Neuronal stem cell (in vitro differentiated cells): ENCODE data around the gene PDC.

Experiments
- DNase-seq: peaks from one replicate; pipeline ENCODE4 v3.0.0-alpha.2; 2013; ENCODE audit warnings: low spot score
- H2AFZ ChIP-seq: one replicate; pipeline ENCODE4 v1.6.1; 2013; ENCODE audit warnings: mild to moderate bottlenecking, low read length, inconsistent platforms
- H2AK5ac ChIP-seq: 2 replicates; pipeline ENCODE4 v1.6.1; 2013; ENCODE audit warnings: low read depth, mild to moderate bottlenecking, inconsistent platforms, low read length, moderate library complexity, mixed read lengths
- H2BK120ac ChIP-seq: 2 replicates; pipeline ENCODE4 v1.6.1; 2013; ENCODE audit warnings: low read depth, mild to moderate bottlenecking, inconsistent platforms, low read length, moderate library complexity, mixed read lengths
- H2BK12ac ChIP-seq: one replicate; pipeline ENCODE4 v1.6.1; 2013; ENCODE audit warnings: low read length, inconsistent platforms
- H2BK15ac ChIP-seq: 2 replicates; pipeline ENCODE4 v1.6.1; 2013; ENCODE audit warnings: mild to moderate bottlenecking, low read length, inconsistent platforms, mixed read lengths
- H2BK5ac ChIP-seq: one replicate; pipeline ENCODE4 v1.6.1; 2013; ENCODE audit warnings: inconsistent platforms, mild to moderate bottlenecking, low read length, moderate library complexity
- H3K14ac ChIP-seq: one replicate; pipeline ENCODE4 v1.6.1; 2013; ENCODE audit warnings: low read length, inconsistent platforms
- H3K18ac ChIP-seq: 2 replicates; pipeline ENCODE4 v1.6.1; 2013; ENCODE audit warnings: low read length, inconsistent platforms
- H3K23ac ChIP-seq: 2 replicates; pipeline ENCODE4 v1.6.1; 2013; ENCODE audit warnings: low read depth, mild to moderate bottlenecking, mixed read lengths, low read length, inconsistent platforms; ENCODE audit not compliant: poor library complexity
- H3K27ac ChIP-seq: replicated peaks from 3 replicates; pipeline ENCODE4 v1.5.1; 2013; ENCODE audit warnings: low read length, inconsistent platforms
- H3K27me3 ChIP-seq, 3 experiments: 2 replicates each; pipeline ENCODE4 v1.6.1; 2013; ENCODE audit warnings: low read length in 3 of 3, mild to moderate bottlenecking in 2 of 3, inconsistent platforms in 1 of 3, low read depth in 1 of 3, mixed read lengths in 1 of 3, moderate library complexity in 1 of 3; ENCODE audit not compliant: control insufficient read depth in 3 of 3, insufficient read depth in 3 of 3
- H3K36me3 ChIP-seq, 2 donors: replicated peaks in 1 of 2; 2 replicates each; pipeline ENCODE4 v1.6.1; 2013; ENCODE audit warnings: low read length in 2 of 2; ENCODE audit not compliant: control insufficient read depth in 2 of 2, insufficient read depth in 2 of 2
- H3K4ac ChIP-seq: 2 replicates; pipeline ENCODE4 v1.6.1; 2013; ENCODE audit warnings: inconsistent platforms, mild to moderate bottlenecking, low read length, moderate library complexity
- H3K4me1 ChIP-seq, 2 donors: 1 replicate in 1 of 2; 2 replicates in 1 of 2; pipeline ENCODE4 v1.6.1; 2013; ENCODE audit warnings: low read length in 2 of 2, low read depth in 1 of 2; ENCODE audit not compliant: control insufficient read depth in 2 of 2, insufficient read depth in 1 of 2
- H3K4me2 ChIP-seq: one replicate; pipeline ENCODE4 v1.6.1; 2013; ENCODE audit warnings: mild to moderate bottlenecking, low read length, inconsistent platforms; ENCODE audit not compliant: insufficient read depth, poor library complexity, severe bottlenecking
- H3K4me3 ChIP-seq, 2 donors: 2 replicates each; pipeline ENCODE4 v1.5.1; 2013; ENCODE audit warnings: low read length in 2 of 2, mild to moderate bottlenecking in 2 of 2, inconsistent platforms in 1 of 2, moderate library complexity in 1 of 2
- H3K79me1 ChIP-seq: one replicate; pipeline ENCODE4 v1.6.1; 2013; ENCODE audit warnings: low read depth, mild to moderate bottlenecking, inconsistent platforms, low read length, moderate library complexity
- H3K9ac ChIP-seq: one replicate; pipeline ENCODE4 v1.6.1; 2013; ENCODE audit warnings: mild to moderate bottlenecking, low read depth, low read length, inconsistent platforms; ENCODE audit not compliant: poor library complexity
- H3K9me3 ChIP-seq, 2 donors: replicated peaks in 1 of 2; 2 replicates each; pipeline versions ENCODE3 to v1.6.1; 2013; ENCODE audit warnings: low read length in 2 of 2, mild to moderate bottlenecking in 2 of 2, inconsistent platforms in 1 of 2, low read depth in 1 of 2, mixed read lengths in 1 of 2, moderate library complexity in 1 of 2; ENCODE audit not compliant: control insufficient read depth in 2 of 2, insufficient read depth in 1 of 2
- H4K8ac ChIP-seq: one replicate; pipeline ENCODE4 v1.6.1; 2013; ENCODE audit warnings: low read depth, mild to moderate bottlenecking, inconsistent platforms, low read length, moderate library complexity
- H4K91ac ChIP-seq: one replicate; pipeline ENCODE4 v1.6.1; 2013; ENCODE audit warnings: low read length, low read depth, mild to moderate bottlenecking, inconsistent platforms; ENCODE audit not compliant: poor library complexity
- WGBS, 2 donors: extraction: QIAGEN DNeasy Blood & Tissue Kit; methylation state at CpG; one replicate each; pipeline ENCODE4 v1.1.7; 2013; ENCODE audit warnings: missing lambda C conversion rate in 2 of 2, mixed read lengths in 1 of 2; ENCODE audit not compliant: insufficient read length in 2 of 2, insufficient replicate concordance in 1 of 2; ENCODE audit errors: extremely low coverage in 2 of 2; 5-methylcytosine and 5-hydroxymethylcytosine counted together

PDC gene

GRCh38 chr1:186499571-186499970 lies 38.7 kb upstream of the PDC start:
- Histone ChIP-seq H3K27ac (peak overlapping the region; percentile 54), H4K8ac (no peak overlapping the region), H4K91ac (no peak overlapping the region), H2BK12ac (no peak overlapping the region), H2BK5ac (no peak overlapping the region), H3K4ac (no peak overlapping the region), H2BK120ac (no peak overlapping the region), H3K18ac (no peak overlapping the region), H3K4me1 (peaks cover 0 to 1% of the 10 kb centered on the region in 2 donors), H3K9me3 (peaks cover 0 to 1% of the 10 kb centered on the region in 2 donors), H3K4me3 (no peak overlapping the region), H3K4me2 (no peak overlapping the region), H3K79me1 (no peaks in the 10 kb centered on the region), H2AK5ac (no peak overlapping the region), H2AFZ (no peak overlapping the region), H3K23ac (no peak overlapping the region), H3K36me3 (no peaks in the 10 kb centered on the region), H3K9ac (no peak overlapping the region), H3K27me3 (no peaks in the 10 kb centered on the region), H2BK15ac (no peak overlapping the region), H3K14ac (no peak overlapping the region)
- DNase-seq = peak; percentile 1
- WGBS, 2 donors = no CpG with 5 or more reads among the region's 1 CpG

GRCh38 chr1:186498695-186499389 lies 37.9 kb upstream of the PDC start:
- Histone ChIP-seq H3K27me3 (no peaks in the 10 kb centered on the region), H2AFZ (no peak overlapping the region), H2AK5ac (no peak overlapping the region), H3K4ac (no peak overlapping the region), H3K4me1 (peaks cover 0 to 1% of the 10 kb centered on the region in 2 donors), H3K4me3 (no peak overlapping the region), H3K79me1 (no peaks in the 10 kb centered on the region), H3K4me2 (no peak overlapping the region), H2BK12ac (no peak overlapping the region), H3K14ac (no peak overlapping the region), H3K27ac (no peak overlapping the region), H2BK15ac (no peak overlapping the region), H4K8ac (no peak overlapping the region), H3K9ac (no peak overlapping the region), H3K36me3 (no peaks in the 10 kb centered on the region), H2BK5ac (no peak overlapping the region), H3K18ac (no peak overlapping the region), H4K91ac (no peak overlapping the region), H3K23ac (no peak overlapping the region), H2BK120ac (no peak overlapping the region), H3K9me3 (peaks cover 0 to 1% of the 10 kb centered on the region in 2 donors)
- no CpG with 5 or more reads among the region's 4 CpGs for WGBS, 2 donors
- DNase-seq = no peak

DNA sequence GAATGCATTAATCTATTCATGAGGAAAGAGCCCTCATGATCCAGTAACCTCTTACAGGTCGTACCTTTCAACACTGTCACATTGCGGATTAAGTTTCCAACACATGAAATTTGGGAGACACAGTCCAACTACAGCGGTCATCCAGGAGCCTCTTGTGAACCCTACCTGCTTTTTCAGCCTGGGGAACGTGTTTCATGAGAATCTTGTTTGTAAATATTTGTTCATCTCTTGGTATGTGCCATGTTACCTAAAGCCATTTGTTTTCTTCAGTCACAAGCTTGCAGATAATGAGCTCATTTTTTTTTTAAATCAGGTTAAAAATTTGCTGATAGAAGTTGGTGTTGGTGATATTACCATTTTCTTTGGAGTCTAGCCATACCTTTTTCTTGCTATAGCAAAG lies 37.2 kb upstream of the PDC start:
- Histone ChIP-seq H3K27ac (no peak overlapping the region), H3K18ac (no peak overlapping the region), H2BK5ac (no peak overlapping the region), H2AFZ (no peak overlapping the region), H2AK5ac (no peak overlapping the region), H2BK120ac (no peak overlapping the region), H3K9me3 (peaks cover 0 to 1% of the 10 kb centered on the region in 2 donors), H3K9ac (no peak overlapping the region), H3K23ac (no peak overlapping the region), H2BK15ac (no peak overlapping the region), H3K4me1 (peaks cover 0 to 1% of the 10 kb centered on the region in 2 donors), H3K4me2 (no peak overlapping the region), H2BK12ac (no peak overlapping the region), H3K4ac (no peak overlapping the region), H3K4me3 (no peak overlapping the region), H3K36me3 (no peaks in the 10 kb centered on the region), H4K8ac (no peak overlapping the region), H3K27me3 (no peaks in the 10 kb centered on the region), H3K14ac (no peak overlapping the region), H3K79me1 (no peaks in the 10 kb centered on the region), H4K91ac (no peak overlapping the region)
- WGBS, 2 donors = no CpG with 5 or more reads among the region's 4 CpGs
- DNase-seq = no peak

DNA sequence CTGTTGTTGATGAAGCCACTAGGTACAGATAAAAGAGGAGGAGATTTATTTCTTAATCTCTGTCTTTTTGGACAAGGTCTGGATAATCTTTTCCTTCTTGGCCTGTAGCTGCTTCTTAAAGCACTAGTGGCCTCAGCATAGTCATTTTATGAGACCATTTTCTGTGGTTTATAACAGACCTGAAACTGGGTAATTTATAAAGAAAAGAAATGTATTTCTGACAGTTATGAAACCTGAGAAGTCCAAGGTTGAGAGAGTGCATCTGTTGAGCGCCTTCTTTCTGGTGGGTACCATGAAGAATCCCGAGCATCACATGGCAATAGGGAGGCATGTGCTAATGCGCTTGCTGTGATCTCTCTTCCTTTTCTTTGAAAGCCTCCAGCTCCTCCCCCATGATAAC lies 36.7 kb upstream of the PDC start:
- Histone ChIP-seq H4K91ac (no peak overlapping the region), H3K9me3 (peaks cover 0 to 1% of the 10 kb centered on the region in 2 donors), H2BK120ac (no peak overlapping the region), H3K4me2 (no peak overlapping the region), H3K4me3 (no peak overlapping the region), H2BK15ac (no peak overlapping the region), H3K9ac (no peak overlapping the region), H3K79me1 (no peaks in the 10 kb centered on the region), H2AFZ (no peak overlapping the region), H2BK12ac (no peak overlapping the region), H3K4me1 (peaks cover 0 to 1% of the 10 kb centered on the region in 2 donors), H4K8ac (no peak overlapping the region), H3K14ac (no peak overlapping the region), H3K23ac (no peak overlapping the region), H3K27me3 (no peaks in the 10 kb centered on the region), H3K18ac (no peak overlapping the region), H3K27ac (no peak overlapping the region), H2AK5ac (no peak overlapping the region), H2BK5ac (no peak overlapping the region), H3K36me3 (no peaks in the 10 kb centered on the region), H3K4ac (no peak overlapping the region)
- no CpG with 5 or more reads among the region's 3 CpGs for WGBS, 2 donors
- DNase-seq = no peak
